Measurements from ENCODE around the gene EIF3K.

EIF3K gene

DNA sequence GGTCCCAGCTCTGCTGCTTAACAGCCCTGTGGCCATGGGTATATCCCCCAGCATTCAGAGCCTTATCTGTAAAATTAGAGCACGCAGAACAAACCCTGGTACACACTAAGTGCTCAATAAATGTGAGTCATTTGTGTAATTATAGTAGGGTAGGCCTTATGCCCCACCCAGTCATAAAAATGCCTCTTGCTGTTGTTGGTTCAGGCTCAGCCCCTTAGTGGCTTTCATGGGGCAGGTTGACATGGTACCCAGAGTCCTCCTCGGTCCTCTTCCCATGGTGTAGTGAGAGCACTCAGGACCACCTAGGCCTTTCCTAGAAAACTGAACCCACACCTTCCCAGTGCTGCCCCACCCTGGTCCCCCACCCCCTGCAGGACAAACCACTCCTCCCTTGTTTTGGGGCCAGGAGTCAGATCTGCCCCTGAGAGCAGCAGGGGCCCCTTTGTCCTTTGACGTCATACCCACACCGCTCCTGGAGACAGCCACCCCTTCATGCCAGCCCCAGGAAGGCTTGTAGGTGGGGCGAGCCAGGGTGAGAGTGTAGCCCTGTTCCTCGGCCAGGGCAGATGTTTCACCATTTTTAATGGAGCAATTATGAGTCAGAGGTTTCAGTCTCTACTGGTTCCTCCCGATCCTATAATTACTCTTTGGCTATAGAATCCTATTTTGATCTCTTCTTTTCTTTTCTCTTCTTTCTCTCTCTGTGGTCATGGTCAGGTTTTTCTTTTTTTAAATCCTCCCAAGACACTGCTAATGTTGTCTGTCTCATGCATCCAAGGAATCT lies 65.3 kb downstream of the EIF3K start:
- DNase-seq (ENCODE audit: low read depth), result peak; percentile 96

DNA sequence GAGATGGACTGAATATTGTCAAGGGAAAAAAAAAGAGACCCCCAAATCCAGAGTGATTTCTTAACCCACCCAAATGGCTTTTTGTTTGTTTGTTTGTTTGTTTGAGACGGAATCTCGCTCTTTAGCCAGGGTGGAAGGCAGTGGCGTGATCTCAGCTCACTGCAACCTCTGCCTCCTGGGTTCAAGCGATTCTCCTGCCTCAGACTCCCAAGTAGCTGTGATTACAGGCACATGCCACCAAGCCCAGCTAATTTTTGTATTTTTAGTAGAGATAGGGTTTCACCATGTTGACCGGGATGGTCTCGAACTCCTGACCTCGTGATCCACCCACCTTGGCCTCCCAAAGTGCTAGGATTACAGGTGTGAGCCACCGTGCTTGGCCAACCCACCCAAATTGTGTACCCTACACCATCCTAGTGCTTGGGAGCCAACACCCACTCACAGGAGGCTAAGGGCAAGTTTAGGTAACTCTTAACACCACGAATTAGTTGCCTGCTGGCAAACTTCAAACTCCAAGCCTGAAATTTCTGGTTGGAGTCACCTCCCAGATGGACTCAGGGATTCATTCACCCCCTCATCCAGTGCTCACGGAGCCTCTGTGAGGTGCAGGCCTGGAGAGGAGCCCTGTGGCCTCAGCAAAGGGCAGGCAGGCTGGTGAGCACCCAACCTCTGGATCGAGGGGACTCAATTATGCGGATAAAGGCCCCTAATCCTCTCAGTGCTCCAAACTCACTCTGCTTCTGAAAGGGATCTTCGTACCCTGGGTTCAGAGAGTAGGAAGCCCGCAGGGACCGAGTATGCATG lies 66.1 kb downstream of the EIF3K start:
- no peak for DNase-seq (ENCODE audit: low read depth)

DNA sequence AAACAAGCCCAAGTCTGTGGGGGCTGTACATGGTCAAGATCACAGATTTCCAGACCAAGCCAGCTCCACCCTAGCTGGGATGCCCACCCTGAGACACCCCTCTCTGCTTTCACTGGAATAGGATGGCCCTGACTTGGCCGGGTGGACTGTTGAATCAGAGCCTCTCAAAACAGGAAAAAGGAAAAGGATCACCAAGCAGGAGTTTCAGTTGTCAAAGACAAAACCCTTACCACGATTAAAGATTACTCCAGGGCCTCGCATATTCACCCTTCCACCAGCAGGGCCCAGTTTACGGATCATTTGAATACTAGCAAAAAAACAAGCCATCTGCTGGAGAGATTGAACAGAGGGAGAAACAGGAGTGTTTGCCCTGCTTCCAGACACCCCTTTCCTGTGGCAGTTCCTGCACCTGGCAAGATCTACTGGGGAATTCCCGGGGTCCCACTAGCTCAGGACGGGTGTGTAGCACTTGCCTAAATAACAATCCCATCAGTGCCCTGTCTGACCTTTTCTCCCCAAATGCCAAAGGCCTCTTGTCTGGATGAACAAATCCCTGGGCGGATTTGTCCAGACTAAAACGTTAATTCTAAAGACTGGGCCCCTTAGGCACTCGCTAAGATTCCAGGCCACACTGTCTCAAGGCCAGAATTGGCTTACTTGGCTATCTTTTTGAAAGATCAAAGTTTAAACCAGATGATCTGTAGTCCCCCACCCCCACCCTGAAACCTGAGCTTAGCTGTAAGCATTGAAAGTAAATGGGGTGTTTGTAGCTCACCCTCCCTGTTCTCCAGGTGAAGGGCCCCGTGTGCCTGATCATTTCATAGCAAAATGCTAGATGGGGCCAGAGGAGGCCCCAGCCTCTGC lies 66.9 kb downstream of the EIF3K start:
- DNase-seq (ENCODE audit: low read depth), result no peak

DNA sequence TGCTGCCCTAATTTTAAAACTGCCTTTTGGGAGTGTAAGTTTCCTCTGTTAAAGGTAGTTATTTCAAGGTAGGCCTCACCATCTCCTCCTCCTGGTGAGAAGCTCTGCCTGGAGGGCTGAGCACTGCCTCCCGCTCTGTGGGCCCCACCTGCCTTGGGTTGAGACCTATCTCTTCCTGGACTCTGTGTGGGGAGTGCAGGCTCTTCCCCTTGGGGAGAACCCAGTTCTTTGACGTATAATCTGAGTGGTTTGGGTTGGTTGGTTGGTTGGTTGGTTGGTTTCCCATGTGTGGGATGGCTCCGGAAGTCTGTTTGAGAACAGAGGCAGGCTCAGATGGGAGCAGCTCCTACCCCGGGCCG lies 67.5 kb downstream of the EIF3K start:
- no peak for DNase-seq (ENCODE audit: low read depth)
